ENCODE results near the gene CCNQ. TPM values are rescaled to one million over a fixed set of nuclear protein-coding genes. Genes with fewer than 3 reads are reported as not detected.

CCNQ gene
- polyA plus RNA-seq, 1 donor from 2014 or later, result 56.1 TPM

GRCh38 chrX:153640045-153640686, 41.2 kb upstream of the CCNQ start:
- Mint-ChIP-seq H3K27ac (no peak overlapping the region), H3K4me3 (no peak overlapping the region), H3K27me3 (peaks cover 18% of the 10 kb centered on the region), H3K4me1 (peaks cover 0 to 4% (median 0%) of the 10 kb centered on the region in 3 donors), H3K36me3 (no peaks in the 10 kb centered on the region), H3K9me3 (no peaks in the 10 kb centered on the region)

- H3K4me1 Mint-ChIP-seq, result peaks cover 0 to 6% (median 0%) of the 10 kb centered on the region in 3 donors
- H3K27me3 Mint-ChIP-seq, result peaks cover 23% of the 10 kb centered on the region
- H3K4me3 Mint-ChIP-seq, result peak overlapping the region in 1 of 4 donors; percentile 60
- H3K27ac Mint-ChIP-seq, result no peak overlapping the region
- no peaks in the 10 kb centered on the region for H3K36me3 Mint-ChIP-seq
- H3K9me3 Mint-ChIP-seq, result no peaks in the 10 kb centered on the region
Measured at GRCh38 chrX:153639177-153640044, 40.5 kb upstream of the CCNQ start.

DNA sequence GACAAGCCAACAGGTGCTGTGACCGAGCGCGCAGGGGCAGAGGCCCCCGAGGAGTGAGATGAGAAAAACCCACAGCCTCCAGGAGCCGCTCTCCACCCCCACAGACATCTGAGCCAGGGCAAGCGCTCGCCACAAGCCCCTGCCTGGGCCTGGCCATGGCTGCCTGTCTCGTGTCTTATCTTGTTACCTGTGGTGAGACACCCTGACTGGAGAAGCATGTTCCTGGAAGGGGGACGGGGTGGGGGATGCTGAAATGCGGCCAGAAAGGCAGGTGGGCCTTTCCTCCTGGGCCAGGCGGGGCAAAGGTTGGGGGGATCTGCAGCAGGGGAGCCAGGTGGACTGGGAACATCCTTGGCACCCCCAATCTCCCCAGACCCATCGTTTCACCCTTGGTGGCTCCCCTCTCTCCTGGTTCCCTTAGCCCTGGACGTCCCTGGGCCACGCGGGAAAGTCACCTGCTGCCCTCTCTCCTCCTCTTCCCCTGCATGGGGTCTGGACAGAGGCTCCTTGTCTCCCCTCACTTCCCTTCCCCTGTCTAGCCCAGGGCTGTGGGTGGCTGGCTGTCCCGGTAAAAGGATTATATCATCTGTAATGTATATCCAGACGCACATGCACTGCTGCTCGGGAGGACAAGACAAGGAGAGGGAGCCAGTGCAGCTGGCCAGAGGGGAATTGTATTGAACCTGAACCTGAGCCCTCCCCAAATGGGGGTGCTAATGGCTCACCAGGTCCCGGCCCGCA, 39.7 kb upstream of the CCNQ start:
- H3K9me3 Mint-ChIP-seq, result no peaks in the 10 kb centered on the region
- peaks cover 22% of the 10 kb centered on the region for H3K27me3 Mint-ChIP-seq
- no peak overlapping the region for H3K27ac Mint-ChIP-seq
- H3K36me3 Mint-ChIP-seq, result no peaks in the 10 kb centered on the region
- peaks cover 0 to 6% (median 0%) of the 10 kb centered on the region in 3 donors for H3K4me1 Mint-ChIP-seq
- no peak overlapping the region for H3K4me3 Mint-ChIP-seq

DNA sequence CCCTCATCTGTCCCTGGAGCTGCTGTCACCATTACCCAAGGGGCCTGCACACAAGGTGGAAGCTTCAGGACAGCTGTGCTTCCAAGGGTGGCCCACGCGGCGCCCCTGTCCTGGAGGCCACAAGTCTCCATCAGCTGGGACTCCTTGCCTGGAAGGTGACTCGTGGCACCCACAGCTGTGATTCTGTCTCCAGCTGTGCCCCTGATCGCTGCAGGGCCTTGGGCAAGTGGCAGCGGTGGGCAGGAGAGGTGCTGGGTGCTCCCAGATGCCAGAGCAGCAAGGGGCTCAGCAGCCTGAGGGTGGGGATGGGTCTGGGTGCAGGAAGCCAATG, 39.1 kb upstream of the CCNQ start:
- Mint-ChIP-seq H3K36me3 (no peaks in the 10 kb centered on the region), H3K4me3 (no peak overlapping the region), H3K4me1 (peaks cover 0 to 4% (median 0%) of the 10 kb centered on the region in 3 donors), H3K27me3 (peaks cover 19% of the 10 kb centered on the region), H3K9me3 (no peaks in the 10 kb centered on the region), H3K27ac (no peak overlapping the region)

GRCh38 chrX:153637121-153638040, 38.4 kb upstream of the CCNQ start:
- peaks cover 0 to 4% (median 0%) of the 10 kb centered on the region in 3 donors for H3K4me1 Mint-ChIP-seq
- no peaks in the 10 kb centered on the region for H3K9me3 Mint-ChIP-seq
- no peak overlapping the region for H3K27ac Mint-ChIP-seq
- H3K27me3 Mint-ChIP-seq, result peaks cover 14% of the 10 kb centered on the region
- no peaks in the 10 kb centered on the region for H3K36me3 Mint-ChIP-seq
- no peak overlapping the region for H3K4me3 Mint-ChIP-seq

GRCh38 chrX:153636716-153637115, 37.8 kb upstream of the CCNQ start:
- peak overlapping the region in 1 of 3 donors; percentile 42 for H3K27ac Mint-ChIP-seq
- peaks cover 13% of the 10 kb centered on the region for H3K27me3 Mint-ChIP-seq
- no peak overlapping the region for H3K4me3 Mint-ChIP-seq
- peaks cover 0 to 4% (median 0%) of the 10 kb centered on the region in 3 donors for H3K4me1 Mint-ChIP-seq
- no peaks in the 10 kb centered on the region for H3K36me3 Mint-ChIP-seq
- no peaks in the 10 kb centered on the region for H3K9me3 Mint-ChIP-seq

DNA sequence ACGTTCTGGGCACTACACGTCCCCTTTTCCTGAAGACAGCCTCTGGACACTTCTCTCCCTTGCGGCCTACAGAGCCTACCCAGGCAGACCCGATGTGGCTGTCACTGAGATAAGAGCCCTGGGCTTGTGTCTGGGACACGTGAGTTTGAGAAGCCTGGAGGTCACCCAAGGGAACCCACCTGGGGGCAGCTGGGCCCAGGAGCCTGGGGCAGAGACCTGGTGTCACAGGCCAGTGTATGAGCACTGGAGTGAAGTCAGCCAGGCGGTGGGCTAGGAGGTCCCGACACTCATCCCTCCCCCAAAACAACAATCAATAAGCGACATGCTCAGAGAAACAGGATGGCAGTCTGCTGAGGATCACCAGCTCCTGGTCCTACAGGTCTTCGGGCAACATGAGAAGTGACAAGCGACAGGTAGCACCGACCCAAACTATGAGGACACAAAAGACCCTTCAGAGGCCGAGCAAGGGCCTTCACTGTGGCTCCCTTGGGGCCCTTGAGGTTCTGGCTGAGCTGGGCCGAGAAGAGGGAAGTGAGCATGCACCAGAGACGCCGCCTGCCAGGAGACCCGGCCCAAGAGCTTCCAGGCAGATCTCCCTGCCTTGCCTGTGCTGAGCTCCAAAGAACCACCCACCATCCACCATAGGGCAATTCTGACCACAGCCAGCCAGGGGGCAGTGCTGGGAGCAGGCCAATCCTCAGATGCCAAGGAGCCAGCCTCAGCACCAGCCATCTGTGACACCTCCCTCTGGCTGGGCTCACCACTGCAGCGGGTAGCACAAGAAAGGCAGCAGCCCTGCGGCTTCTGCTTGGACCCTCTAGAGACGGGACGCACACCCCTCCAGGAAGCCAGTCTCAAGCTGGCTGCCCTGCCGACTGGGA, 37.1 kb upstream of the CCNQ start:
- Mint-ChIP-seq H3K27me3 (peaks cover 10% of the 10 kb centered on the region), H3K9me3 (peaks cover 0 to 5% (median 3%) of the 10 kb centered on the region in 3 donors), H3K36me3 (no peaks in the 10 kb centered on the region), H3K27ac (peak overlapping the region in 1 of 3 donors; percentile 42), H3K4me1 (peaks cover 0 to 4% (median 0%) of the 10 kb centered on the region in 3 donors), H3K4me3 (no peak overlapping the region)

DNA sequence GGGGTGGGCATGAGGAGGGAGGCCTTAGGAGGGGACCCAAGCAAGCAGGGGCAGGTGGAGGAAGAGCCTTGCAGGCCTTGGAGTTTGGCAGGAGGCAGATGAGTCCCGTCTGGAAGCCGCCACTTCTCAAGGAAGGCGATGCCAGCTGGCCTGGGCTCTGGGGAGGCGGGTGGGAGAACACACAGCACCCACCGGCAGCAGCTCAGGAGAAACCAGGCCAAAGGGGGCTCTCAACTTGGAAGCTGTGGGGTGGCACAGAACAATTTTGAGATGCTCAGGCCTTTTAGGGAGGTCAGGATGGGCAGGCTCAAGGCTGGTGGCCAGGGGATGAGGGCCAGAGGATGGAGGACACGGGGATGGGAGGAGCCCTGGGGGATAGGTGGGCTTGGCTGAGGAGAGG, 36.4 kb upstream of the CCNQ start:
- no peak overlapping the region for H3K4me3 Mint-ChIP-seq
- peaks cover 0 to 6% (median 5%) of the 10 kb centered on the region in 3 donors for H3K9me3 Mint-ChIP-seq
- peaks cover 0 to 4% (median 0%) of the 10 kb centered on the region in 3 donors for H3K4me1 Mint-ChIP-seq
- no peak overlapping the region for H3K27ac Mint-ChIP-seq
- H3K36me3 Mint-ChIP-seq, result no peaks in the 10 kb centered on the region
- H3K27me3 Mint-ChIP-seq, result peaks cover 13% of the 10 kb centered on the region

DNA sequence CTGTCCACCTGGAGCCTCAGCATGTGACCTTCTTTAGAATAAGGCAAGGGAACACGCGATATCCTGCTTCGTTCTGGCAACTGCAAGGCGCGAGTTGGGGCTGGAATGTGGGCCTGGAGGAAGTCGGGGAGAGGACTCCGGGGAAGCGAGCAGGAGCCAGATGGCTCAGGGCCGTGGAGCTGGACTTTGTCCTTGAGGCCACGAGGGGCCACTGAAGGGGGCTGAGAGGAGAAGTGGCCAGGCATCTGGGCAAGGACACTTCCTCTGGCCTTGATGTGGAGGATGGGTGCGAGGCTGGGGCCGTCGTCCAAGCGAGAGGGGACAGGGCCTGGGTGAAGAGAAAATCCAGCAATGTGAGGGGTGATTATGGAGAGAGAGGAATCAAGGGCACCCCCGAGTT, 35.9 kb upstream of the CCNQ start:
- H3K27me3 Mint-ChIP-seq, result peaks cover 19% of the 10 kb centered on the region
- no peak overlapping the region for H3K27ac Mint-ChIP-seq
- H3K36me3 Mint-ChIP-seq, result no peaks in the 10 kb centered on the region
- no peak overlapping the region for H3K4me3 Mint-ChIP-seq
- peaks cover 0 to 4% (median 0%) of the 10 kb centered on the region in 3 donors for H3K4me1 Mint-ChIP-seq
- peaks cover 0 to 6% (median 5%) of the 10 kb centered on the region in 3 donors for H3K9me3 Mint-ChIP-seq

DNA sequence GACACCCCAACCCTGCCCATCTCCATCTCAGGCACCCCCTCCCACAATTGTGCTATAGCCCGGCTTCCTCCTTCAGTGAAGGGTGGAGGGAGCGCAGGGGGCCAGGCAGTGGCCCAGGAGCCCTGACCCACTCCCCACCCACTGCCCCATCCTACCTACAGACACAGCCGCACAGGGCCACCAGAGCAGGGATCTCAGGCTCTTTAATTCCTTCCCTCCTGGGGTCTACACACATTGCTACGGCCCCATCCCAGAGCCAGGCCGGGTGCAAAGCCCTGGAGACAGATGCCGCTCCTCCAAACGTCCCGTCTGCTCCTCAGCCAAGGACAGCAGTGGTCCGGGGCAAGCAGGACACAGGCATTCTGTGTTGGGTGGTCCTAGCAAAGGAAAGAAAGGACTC, 35.3 kb upstream of the CCNQ start:
- Mint-ChIP-seq H3K36me3 (no peaks in the 10 kb centered on the region), H3K4me3 (no peak overlapping the region), H3K4me1 (peaks cover 0 to 4% (median 0%) of the 10 kb centered on the region in 3 donors), H3K27ac (no peak overlapping the region), H3K27me3 (peaks cover 19% of the 10 kb centered on the region), H3K9me3 (peaks cover 0 to 6% (median 5%) of the 10 kb centered on the region in 3 donors)

GRCh38 chrX:153633607-153634180, 34.8 kb upstream of the CCNQ start:
- Mint-ChIP-seq H3K9me3 (peaks cover 0 to 6% (median 5%) of the 10 kb centered on the region in 3 donors), H3K27ac (no peak overlapping the region), H3K4me3 (no peak overlapping the region), H3K4me1 (peaks cover 0 to 4% (median 0%) of the 10 kb centered on the region in 3 donors), H3K27me3 (peaks cover 19% of the 10 kb centered on the region), H3K36me3 (no peaks in the 10 kb centered on the region)

DNA sequence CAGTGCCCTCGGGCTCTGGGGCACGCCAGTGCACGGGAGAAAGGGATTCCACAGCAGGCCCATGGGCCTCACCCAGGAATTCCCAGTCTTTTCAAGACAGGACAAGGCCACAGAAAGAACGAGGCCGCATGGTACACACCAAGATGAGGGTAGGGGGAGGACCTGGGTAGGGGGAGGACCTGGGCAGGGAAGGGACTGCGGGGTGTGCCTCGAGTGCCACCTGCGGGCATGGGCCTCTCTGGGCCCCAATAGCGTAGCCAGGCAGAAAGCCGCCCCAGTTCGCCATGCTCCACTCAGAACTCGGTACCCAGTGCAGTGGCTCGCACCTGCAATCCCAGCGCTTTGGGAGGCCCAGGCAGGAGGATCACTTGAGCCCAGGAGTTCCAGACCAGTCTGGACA, 34.1 kb upstream of the CCNQ start:
- H3K4me3 Mint-ChIP-seq, result no peak overlapping the region
- no peaks in the 10 kb centered on the region for H3K36me3 Mint-ChIP-seq
- H3K4me1 Mint-ChIP-seq, result peaks cover 0 to 4% (median 0%) of the 10 kb centered on the region in 3 donors

DNA sequence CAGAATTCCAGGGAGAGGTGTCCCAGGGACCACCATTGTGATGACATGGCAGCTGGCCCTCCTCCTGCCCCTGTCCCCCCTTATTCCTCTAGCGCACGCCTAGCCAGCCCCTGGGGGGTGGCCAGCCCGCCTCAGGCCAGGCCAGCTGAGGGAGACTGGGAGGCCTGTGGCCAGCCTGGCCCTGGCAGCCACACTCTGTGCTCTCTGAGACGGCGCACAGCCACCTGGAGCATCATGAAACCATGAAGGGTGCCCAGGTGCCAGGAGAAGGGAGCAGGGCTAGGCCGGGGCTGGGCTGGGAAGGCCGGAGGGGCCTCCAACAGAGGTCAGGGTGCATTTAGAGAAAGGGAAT, 33.6 kb upstream of the CCNQ start:
- Mint-ChIP-seq H3K9me3 (peaks cover 1 to 6% (median 5%) of the 10 kb centered on the region in 3 donors), H3K36me3 (no peaks in the 10 kb centered on the region), H3K27me3 (peaks cover 19% of the 10 kb centered on the region), H3K4me3 (no peak overlapping the region), H3K27ac (no peak overlapping the region), H3K4me1 (peaks cover 0 to 4% (median 0%) of the 10 kb centered on the region in 3 donors)

More for the DNA sequence above, 34.1 kb upstream of the CCNQ start:
- Mint-ChIP-seq H3K27ac (no peak overlapping the region), H3K9me3 (peaks cover 0 to 6% (median 5%) of the 10 kb centered on the region in 3 donors), H3K27me3 (peaks cover 19% of the 10 kb centered on the region)
